Glomerular visceral epithelial cell (primary cell): ENCODE data around the gene HPS3.

Experiments
- DNase-seq: peaks from one replicate; pipeline ENCODE4 v3.0.0-alpha.2; 2016; ENCODE audit errors: extremely low spot score

Gene HPS3

DNA sequence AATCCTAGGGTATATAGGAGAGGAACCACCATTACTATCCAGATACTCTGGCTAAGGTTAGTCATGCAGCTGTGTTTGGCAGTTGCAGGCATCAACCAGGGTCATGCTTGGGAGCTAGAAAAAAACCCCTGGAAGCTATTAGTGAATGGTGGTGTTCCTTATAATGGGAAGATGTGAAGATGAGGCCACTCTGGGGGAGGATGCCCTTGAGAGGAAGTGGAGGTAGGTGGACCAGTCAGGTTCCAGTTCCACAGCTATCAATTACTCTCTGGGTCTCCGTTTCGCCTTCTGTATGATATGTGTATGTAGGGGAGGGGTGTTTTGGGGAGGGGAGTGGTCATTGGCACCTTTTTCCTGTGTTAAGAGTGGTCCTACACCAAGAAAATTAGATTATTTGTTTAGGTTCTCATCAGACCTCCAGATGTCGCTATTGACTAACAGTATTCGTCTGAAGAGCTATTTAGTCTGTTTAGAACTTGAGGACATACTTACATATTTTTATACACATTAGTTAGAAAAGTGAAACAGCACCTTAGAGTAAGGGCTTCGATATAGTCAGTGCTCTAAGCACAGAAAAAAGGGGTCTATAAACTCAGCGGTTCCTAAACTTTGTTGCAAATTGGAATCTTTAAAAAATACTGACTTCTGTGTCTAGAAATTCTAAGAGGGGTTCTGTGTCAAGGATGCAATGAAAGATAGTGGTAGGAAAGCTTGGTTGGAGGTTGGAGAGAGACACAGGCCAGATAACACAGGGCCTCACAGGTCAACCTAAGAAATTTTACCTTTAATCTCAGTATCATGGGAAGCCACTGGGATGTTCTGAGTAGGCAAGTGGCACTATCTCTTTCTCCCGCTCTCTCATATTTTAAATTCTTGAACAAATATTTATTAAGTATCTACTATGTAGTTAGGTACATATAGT lies 9.1 kb upstream of the HPS3 start:
- DNase-seq: peak; percentile 65

DNA sequence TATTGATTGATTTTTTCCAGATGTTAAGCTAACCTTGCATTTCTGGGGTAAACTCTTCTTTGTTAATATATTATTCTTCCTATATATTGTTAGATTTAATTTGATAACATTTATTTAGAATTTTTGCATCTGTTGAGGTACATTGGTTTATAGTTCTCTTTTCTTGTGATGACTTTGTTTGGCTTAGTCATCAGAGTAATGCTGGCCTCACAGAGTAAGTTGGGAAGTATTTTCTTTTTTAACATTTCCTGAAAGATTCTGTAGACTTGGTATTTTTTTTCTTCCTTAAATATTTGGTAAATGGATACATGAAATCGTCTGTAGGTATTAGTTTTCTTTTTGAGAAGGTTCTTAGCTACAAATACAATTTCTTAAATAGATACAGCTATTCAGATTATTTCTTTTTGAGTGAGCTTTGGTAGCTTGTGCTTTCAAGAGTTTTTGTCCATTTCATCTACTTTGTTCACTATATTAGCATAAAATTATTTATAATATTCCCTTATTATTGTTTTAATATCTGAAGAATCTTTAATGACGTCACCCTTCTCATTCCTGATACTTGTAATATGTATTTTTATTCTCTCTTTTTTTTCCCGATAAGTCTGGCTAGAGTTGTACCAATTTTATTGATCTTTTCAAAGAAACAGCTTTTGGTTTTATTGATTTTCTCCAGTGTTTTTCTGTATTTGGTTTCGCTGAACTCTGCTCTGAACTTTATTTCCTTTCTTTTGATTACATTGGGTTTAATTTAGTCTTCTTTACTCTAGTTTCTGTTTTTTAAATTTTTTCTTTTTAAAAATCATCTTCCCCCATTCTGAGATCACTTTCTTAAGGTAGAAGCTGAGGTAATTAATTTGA lies 6.5 kb upstream of the HPS3 start:
- no peak for DNase-seq

DNA sequence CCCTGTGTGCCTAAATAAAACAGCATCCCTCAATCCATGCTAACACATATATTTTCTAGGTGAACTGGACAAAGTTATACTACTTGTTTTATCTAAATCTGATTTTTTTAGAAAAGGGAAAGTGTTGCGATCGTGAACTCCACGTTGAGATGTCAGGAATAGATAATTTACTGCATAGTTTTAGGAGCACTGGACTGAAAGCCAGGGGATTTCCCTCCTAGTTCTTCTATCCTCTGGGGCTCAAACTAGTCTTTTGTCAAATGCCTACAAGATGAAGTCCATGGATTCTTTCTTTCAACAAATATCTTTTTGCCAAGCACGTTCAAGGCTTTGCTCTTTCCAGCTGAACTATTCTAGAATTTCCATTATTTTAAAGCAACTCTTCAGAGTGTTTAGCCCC lies 617 bp upstream of the HPS3 start:
- no peak for DNase-seq

DNA sequence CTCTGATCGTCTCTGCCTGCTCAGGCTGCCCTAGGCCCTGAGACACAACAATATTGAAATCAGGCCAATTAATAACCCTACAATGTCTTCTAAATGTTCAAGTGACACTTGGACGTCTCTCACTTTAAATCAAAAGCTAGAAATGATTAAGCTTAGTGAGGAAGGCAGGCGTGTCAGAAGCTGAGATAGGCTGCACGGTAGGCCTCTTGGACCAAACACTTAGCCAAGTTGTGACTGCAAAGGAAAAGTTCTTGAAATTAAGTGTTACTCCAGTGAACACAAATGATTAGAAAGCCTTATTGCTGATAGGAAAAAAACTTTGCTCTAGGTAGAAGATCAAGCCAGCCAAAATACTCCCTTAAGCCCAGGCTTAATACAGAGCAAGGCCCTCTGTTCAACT lies 2.2 kb downstream of the HPS3 start:
- DNase-seq: no peak

DNA sequence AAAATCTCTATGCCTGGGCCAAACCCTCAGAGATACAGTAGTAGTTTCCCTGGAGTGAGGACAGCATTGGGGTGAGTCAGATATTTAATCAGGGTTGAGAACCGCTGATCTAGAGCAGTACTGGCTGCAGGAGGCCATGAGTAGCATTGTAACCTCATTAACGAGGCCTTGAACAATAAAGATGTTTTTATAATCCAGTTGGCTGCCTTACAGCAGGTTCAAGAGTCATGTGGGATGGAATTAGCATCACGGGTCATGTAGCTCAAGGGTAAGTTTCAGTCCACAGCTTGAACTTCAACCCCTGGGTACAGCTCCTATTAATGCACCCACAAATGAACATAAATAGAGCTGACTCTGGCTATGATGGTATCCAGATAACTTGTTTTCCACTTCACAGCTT lies 5.1 kb downstream of the HPS3 start:
- peak; percentile 18 for DNase-seq

DNA sequence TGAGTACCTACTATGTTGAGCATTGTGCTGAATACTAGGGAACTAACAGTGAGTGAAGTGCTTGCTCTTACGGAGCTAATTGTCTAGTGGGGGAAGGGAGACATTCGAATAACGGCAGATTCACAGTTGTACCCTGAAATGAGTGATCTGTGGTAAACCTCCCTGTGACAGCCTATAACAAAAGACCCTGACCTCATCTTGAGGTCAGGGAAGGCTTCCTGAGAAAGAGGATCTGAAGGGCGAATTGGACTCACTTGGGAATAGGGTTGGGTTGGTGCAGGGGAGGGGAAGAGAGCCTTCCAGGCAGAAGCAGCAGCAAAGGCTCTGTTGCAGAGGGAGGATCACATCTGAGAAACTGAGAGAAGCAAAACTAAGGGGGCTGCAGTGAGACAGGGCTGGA lies 13.2 kb downstream of the HPS3 start:
- no peak for DNase-seq

DNA sequence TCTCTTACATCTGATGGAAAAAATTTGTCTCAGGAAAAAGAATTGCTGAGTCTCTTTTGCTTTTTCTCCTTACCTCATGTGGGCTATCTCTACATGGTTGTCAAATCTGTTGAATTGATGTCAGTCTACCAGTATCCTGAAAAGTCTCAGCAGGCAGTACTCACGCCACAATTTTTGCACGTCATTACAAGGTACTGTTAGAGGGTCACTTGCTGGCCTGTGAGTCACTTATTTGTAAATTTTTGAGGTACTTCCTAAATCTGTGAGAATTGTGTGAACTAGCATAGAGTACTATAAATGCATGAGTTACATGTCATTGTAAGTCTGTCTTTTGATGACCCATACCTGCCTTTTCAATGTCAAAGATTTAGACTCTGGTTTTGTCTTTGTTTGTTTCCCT lies 15.9 kb downstream of the HPS3 start:
- DNase-seq: no peak

DNA sequence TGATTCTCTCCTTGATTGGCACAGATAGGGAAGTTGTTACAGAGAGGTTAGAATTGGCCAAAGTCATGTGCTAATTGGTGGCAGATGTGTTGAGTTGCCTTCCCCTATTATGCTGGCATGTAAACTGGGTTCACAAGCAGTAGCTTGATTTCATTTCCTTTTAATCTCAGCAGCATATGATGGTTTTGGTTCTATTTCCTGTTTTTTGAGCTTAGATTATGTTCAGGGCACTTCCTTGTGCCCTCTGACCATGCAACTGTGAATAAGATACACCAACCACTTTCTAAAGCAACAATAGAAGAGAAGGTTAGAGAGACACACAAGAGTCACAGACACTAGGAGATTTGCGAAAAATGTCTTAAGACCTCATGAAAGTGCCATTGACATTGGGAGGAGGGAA lies 16.5 kb downstream of the HPS3 start:
- DNase-seq: no peak

DNA sequence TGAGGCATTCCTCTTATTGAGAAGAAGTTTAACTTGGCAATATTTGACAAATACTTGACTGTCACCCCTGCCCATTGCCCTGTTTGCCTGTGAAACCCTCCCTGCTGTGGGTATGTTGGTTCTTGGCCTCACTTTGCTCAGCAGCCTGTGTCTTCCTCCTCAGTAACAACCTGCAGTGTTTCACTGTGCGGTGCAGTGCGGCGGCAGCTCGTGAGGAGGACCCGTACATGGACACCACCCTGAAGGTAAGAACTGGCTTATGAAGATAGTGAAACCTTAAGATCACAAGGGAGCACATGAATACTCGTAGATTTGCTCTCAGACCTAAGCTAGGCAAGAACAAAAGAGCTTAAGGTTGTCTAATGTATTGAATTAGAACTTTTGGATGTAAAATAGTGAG lies 21.0 kb downstream of the HPS3 start:
- no peak for DNase-seq

DNA sequence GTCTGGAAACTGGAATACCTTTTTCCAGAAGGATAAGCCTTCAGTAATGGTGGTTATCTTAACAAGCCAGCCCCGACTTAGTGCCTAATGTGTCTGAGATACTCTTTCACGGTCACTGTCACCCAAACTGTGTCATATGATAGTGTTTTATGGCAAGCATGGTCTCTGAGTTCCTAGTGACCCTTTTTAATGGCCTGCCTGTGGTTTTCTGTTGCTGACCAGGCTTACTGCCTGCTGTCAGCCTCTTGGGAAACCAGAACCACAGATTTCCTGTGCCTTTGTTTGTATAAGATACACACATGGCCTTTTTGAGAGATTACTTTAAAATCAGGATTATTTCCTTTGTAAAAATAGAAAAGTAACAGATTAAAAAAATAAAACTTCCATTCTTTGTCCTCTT lies 22.4 kb downstream of the HPS3 start:
- peak; percentile 61 for DNase-seq

DNA sequence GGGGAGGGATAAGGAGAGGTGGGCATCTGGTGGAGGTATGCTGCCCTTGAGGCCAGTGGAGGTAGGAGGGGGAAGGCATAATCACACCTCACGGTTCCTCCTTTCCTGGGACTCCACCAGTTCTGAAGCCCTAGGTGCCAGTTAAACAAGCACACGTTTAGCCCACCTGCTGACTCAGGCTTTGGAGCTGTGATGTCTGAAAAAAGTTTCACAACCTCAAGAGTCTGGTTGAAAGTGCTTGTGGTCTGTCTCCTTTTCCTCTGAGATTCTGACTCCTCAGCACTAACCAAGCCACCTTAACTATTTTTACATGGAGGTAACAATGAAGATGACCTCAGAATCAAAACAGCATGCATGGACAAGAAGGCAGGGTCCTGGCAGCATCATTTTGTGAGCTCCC lies 23.0 kb downstream of the HPS3 start:
- peak; percentile 75 for DNase-seq

DNA sequence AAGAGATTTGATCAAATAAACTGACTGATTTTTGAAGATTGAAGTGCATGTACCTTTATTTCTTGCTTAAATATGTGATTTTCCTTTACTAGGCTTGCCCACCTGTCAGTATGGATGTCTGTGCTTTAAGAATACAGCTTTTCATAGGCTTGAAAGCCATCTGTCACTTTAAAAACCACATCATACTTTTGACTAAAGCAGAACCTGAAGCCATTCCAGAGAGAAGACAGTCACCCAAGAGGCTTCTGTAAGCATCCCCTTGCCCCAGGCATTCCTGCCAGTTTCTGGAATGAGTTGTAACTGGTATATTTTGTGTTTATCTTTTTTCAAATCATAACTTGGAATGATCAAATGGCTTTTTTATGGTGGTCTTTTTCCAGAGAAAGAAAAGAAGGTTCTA lies 24.0 kb downstream of the HPS3 start:
- DNase-seq: no peak

DNA sequence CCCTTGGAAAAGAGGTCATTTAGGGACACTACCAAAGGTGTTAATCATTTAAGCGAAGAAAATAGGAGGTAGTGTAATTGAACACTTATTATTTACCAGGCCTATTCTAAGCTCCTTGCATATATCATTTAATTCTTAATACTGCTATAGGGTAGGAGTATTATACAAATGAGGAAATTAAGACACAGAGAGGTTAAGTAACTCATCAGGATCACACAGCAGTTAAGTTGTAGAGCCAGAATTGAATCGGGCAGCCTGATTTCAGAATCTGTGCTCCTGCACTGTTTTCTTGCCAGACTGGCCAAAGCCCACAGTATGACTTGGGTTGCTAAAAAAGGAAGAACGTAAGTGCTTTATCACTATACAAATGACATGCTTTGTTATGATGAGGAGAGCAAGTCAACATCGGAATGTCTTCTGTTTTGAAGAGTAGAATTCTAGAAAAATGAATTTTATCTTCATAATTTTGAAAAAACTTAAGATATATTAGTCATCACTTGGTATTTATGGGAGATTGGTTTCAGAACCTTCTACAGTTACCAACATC lies 31.4 kb downstream of the HPS3 start:
- DNase-seq: no peak

DNA sequence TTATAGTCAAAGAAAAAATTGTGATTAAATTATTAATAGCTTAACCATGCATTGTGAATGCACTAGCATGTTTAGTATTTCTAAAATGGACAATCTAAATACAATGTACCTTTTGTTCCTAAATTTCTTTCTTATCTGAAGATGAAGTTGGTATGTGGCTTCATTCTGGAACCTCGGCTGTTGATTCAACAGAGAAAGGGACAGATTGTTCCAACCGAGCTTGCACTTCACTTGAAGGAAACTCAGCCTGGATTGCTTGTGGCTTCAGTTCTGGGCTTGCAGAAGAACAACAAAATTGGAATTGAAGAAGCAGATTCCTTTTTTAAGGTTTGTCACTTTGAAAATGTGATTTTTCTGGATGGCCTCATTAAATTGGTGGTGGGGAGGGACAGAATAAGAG lies 32.6 kb downstream of the HPS3 start:
- no peak for DNase-seq

DNA sequence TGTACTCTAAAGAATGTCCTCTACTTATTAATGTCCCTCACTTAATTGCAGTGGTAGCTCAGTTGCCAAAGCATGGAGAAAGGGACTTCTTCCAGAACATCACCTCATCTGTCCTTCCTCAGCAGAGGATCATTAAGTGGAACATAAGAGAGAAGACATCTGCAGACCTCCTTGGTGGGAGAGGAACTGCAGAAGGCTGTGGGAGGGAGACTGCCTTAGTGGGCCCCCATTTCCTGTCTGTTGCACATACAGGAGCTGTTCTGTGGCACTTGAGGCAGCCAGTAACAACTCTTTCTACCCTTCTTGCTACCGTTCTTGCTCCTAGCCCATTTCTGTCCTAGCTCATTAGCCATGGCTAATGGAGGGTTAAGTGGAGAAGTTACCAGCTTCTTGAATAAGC lies 33.6 kb downstream of the HPS3 start:
- no peak for DNase-seq

DNA sequence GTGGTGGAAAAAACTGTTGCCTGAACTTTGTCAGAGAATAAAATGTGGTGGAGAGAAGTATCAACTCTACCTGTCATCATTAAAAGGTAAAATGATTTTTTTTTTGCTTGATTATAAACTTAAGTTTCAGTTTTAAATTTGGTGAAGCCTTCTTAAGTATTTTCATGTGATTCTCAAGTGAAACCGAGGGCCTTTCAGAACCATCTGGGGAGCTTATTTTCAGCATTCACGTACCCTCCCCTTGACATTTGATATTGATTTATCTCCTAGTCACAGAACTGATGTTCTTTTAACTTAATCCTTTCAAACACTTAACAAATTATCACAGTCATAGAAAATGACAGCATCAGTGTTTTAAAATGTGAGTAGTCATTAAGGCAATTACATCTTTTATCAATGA lies 38.5 kb downstream of the HPS3 start:
- DNase-seq: no peak

DNA sequence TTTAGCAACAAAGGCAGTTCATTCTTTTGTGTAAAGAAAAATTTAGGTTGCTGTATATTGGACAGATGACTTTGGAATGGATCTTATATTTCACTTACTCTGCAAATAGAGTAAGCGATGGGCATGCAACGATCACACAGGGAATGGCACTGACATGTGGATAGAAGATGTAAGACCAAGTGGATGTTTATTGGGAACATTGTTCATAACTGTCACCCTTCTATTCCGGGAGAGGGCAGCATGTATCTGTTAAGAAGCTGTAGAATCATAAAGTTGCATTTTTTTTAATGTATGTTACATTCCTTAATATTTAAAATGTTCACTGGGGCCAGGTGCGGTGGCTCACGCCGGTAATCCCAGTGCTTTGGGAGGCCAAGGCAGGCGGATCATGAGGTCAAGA lies 41.2 kb downstream of the HPS3 start:
- no peak for DNase-seq

DNA sequence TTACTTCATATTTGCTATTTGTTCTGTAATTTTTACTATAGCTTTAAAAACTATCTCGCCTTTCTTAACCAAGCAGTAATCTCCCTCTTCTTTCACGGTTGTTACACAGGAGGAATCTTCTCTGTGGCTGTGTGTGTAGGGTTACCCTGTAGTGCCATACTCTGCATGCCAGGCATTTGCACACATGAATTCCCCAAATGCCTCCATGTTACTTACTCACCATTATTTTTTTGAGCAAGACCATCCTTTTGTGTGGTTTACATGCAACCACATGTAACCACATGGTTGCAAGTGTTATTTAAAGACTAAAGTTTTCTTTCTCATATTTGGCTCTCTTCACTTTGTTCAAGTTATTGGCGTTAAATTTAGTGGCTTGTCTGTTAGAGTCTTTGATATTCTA lies 45.5 kb downstream of the HPS3 start:
- DNase-seq: peak; percentile 86

DNA sequence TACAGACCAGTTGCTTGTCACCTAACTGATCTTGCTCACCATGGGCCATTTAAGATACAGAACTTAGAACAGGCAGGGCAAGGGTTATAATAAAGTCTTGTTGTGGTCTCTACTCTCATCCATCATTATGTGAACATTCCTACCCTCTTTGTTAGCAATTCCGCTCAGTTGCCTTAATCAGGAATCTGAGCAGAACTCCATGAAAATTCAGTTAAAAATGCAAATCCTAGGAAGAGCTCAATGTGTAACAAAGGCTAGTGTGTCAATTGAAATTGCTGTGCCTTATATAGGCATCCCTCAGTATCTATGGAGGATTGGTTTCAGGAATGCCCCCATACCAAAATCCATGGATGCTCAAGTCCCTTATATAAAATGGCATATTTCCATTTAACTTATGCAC lies 47.7 kb downstream of the HPS3 start:
- DNase-seq: no peak

DNA sequence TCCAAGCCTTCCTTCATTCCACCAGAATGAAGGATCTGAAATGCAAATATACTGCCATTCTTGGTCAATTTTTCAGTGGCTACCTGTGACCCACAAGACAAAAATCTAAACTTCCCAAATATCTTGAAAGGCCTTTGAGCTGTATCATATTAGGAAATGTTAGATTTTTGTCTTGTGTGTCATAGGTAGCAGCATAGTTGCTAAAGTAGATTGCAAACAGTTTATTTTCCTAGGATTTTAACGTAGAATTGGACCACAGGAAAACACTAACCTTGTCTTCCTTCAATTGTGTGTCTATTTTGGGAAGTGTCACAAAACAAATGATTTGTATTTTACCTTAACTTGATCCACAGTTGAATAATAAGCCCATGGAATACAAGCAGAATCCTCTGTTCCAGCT lies 49.8 kb downstream of the HPS3 start:
- peak; percentile 31 for DNase-seq

DNA sequence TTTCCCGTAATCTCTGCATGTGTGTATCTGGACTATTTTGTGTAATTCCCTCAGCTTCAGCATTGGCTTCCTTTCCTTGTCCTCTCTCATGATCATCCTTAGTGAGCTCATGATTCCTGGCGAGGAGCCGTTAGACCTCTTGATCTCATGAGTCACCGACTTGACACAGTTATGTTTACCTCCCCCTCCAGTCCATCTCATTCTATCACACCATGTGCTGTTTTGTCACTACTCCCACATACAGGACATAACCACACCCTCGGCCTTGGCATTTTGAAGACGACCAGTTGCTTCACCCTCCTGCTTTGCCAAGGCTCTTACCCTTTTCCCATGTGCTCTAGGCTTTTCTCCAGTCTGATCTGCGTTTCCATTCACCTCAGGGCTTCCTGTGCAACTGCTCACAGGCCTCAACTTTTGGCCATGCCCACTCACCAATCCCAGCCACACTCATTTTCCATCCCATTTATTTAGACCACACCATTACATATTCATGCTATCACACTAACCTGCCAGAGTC lies 50.7 kb downstream of the HPS3 start:
- DNase-seq: peak; percentile 94

DNA sequence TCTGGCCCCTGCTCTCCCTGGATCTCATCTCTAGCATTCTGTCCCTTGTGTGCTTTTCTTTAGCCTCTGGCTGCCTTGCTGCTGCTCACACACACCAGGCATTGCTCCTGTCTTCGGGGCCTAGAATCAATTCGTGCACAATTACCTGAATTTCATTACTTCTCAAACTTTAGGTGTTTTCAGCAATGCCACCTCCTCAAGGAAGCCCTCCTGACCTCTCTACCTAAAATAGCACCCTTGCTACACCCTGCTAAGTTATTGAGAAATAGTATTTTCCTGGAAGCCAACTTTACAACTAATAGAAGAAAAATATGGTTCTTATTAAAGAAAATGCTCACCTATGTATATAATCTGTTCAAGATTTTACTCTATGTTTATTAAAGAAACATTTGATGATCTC lies 51.7 kb downstream of the HPS3 start:
- no peak for DNase-seq

DNA sequence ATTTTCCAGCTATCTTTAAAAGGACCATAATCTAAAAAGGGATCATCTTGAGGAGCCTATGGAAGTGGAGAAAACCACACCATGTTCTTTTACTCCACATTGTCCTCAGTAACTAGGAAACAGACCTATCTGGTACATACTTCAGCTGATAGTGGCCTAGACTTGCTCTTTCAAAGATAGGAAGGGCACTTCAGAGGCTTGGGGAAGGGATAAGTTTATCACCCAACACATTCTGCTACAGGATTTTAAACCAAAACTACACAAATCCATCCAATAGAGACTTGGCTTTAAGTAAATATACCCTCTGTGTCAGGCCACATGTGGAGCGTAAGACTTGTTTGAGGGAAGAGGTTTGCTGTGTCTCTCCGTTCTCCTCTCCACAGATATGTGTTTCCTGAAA lies 56.8 kb downstream of the HPS3 start:
- DNase-seq: no peak
